Muscle of leg (tissue), 16 donors: ENCODE results near the gene TMTC2. TPM values are rescaled to one million over a fixed set of nuclear protein-coding genes. Genes with fewer than 3 reads are reported as not detected.

ENCODE experiments used
- DNase-seq: peaks from one replicate; pipeline ENCODE4 v3.0.0; 2013
- H3K27ac ChIP-seq: one replicate; pipeline ENCODE4 v1.5.1; 2013; ENCODE audit warnings: mild to moderate bottlenecking, low read length, control low read depth
- H3K27me3 ChIP-seq: one replicate; pipeline ENCODE4 v1.6.1; 2013; ENCODE audit warnings: low read length; ENCODE audit not compliant: control insufficient read depth, insufficient read depth
- H3K36me3 ChIP-seq: one replicate; pipeline ENCODE4 v1.6.1; 2013; ENCODE audit warnings: low read length; ENCODE audit not compliant: control insufficient read depth, insufficient read depth
- H3K4me1 ChIP-seq: one replicate; pipeline ENCODE4 v1.6.1; 2013; ENCODE audit warnings: low read length; ENCODE audit not compliant: control insufficient read depth, insufficient read depth
- H3K4me3 ChIP-seq: one replicate; pipeline ENCODE4 v1.5.1; 2013; ENCODE audit warnings: low read length, control low read depth
- H3K9me3 ChIP-seq: replicated peaks from 2 replicates; pipeline ENCODE4 v1.6.1; 2013; ENCODE audit warnings: low read depth, low read length; ENCODE audit not compliant: control insufficient read depth
- WGBS: methylation state at CpG from one replicate; pipeline ENCODE4 v1.1.5; 2013; ENCODE audit warnings: missing lambda C conversion rate; ENCODE audit not compliant: insufficient coverage; 5-methylcytosine and 5-hydroxymethylcytosine counted together
- long read RNA-seq, 11 donors: transcript quantifications; one replicate each; lab custom pipeline, GENCODE V29; 2026
- polyA plus RNA-seq, 8 donors: library from polyadenylated mRNA; unstranded; fragments of 120-200 nt; gene quantifications; one replicate each; pipeline versions ENCODE4 v1.2.1 to v1.2.3, GENCODE V29; 2013; ENCODE audit warnings: inconsistent platforms in 1 of 8, low replicate concordance in 1 of 8; ENCODE audit not compliant: insufficient read length in 8 of 8, insufficient read depth in 1 of 8
- total RNA-seq: library from RNA; stranded (reverse); fragments of 120-200 nt; gene quantifications from one replicate; pipeline ENCODE4 v1.2.4, GENCODE V29; 2013

TMTC2 gene
- total RNA-seq: 12.6 TPM
- 10 to 100 TPM; 10.8 to 24.8 (median 18.4) TPM for polyA plus RNA-seq
- long read RNA-seq, donor 1, partial matches to known transcripts: 0 of 1 reads
- long read RNA-seq, donor 1, other reads (novel, unspliced or antisense): 0 of 1 reads
- long read RNA-seq, donor 2, full-length matches to known transcripts: 1 of 1 reads
- long read RNA-seq, donor 2, partial matches to known transcripts: 0 of 1 reads
- long read RNA-seq, donor 2, other reads (novel, unspliced or antisense): 0 of 1 reads
- long read RNA-seq, donor 3, partial matches to known transcripts: 11 of 11 reads
- long read RNA-seq, donor 3, other reads (novel, unspliced or antisense): 0 of 11 reads
- long read RNA-seq, donor 4: 0 reads
- long read RNA-seq, donor 5, full-length matches to known transcripts: 7 of 21 reads
- long read RNA-seq, donor 5, partial matches to known transcripts: 14 of 21 reads
- long read RNA-seq, donor 5, other reads (novel, unspliced or antisense): 0 of 21 reads
- long read RNA-seq, donor 6: 0 reads
- long read RNA-seq, donor 7, partial matches to known transcripts: 22 of 23 reads
- long read RNA-seq, donor 7, other reads (novel, unspliced or antisense): 0 of 23 reads
- long read RNA-seq, donor 8, full-length matches to known transcripts: 3 of 3 reads
- long read RNA-seq, donor 8, partial matches to known transcripts: 0 of 3 reads
- long read RNA-seq, donor 8, other reads (novel, unspliced or antisense): 0 of 3 reads
- long read RNA-seq, donor 9: 0 reads
- long read RNA-seq, donor 10, full-length matches to known transcripts: 4 of 4 reads
- long read RNA-seq, donor 10, partial matches to known transcripts: 0 of 4 reads
- long read RNA-seq, donor 10, other reads (novel, unspliced or antisense): 0 of 4 reads
- long read RNA-seq, donor 11, full-length matches to known transcripts: 1 of 1 reads
- long read RNA-seq, donor 11, partial matches to known transcripts: 0 of 1 reads
- long read RNA-seq, donor 11, other reads (novel, unspliced or antisense): 0 of 1 reads

DNA sequence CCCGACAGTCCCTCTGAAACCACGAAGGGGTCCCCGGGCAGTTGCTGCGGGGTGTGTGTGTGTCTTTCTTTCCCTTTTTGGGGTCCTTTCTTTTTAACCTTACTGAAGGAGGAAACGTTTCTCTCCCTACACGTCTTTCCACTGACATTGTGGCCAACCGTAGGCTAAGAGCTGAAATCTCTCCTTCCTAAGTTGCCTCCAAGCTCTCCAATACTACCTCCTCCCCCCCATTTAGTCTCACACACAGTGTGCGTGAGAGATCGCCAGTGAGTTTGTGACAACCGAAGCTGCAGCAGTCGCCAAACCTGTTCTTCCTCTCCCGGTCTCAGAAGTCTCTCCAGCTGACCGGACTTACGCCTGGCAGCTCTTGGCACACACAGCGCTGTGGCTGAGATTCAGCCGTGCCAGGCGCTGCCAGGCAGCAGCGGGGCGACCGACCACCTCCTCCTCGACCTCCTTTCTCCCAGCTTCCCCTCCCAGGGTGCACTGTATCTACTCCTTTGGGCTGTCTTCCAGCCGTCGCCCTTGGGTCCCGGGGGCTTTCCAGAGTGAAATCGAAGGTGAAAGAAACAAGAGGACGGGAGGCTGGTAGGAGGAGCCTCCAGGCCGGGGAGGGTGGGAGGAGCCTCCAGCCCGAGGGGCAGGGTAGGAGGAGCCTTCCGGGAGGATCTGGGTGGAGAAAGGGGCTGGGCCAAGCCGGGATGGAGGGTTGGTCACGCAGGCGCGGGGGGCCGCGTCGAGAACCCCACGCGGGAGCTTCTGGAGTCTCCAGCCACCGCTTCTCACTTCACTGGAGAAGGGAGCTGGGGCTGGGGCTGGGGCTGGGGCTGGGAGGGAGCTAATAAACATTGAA is at the start of gene TMTC2:
TMTC2 (plus strand) TSS at position 739 of the 853 bp plus-strand sequence.
- 0% methylated on average over 14 of the region's 39 CpGs for WGBS
- DNase-seq: peak; percentile 98
- H3K4me1 ChIP-seq: peaks cover 10% of the 10 kb centered on the region

GRCh38 chr12:82638324-82638723 is 48.4 kb upstream of the TMTC2 start:
- H3K4me1 ChIP-seq: no peaks in the 10 kb centered on the region
- no peaks in the 10 kb centered on the region for H3K36me3 ChIP-seq
- no peak overlapping the region for H3K4me3 ChIP-seq
- no CpG with 5 or more reads among the region's 1 CpG for WGBS
- no peaks in the 10 kb centered on the region for H3K27me3 ChIP-seq
- no peak overlapping the region for H3K27ac ChIP-seq
- H3K9me3 ChIP-seq: peaks cover 5% of the 10 kb centered on the region
- no peak for DNase-seq

More for the DNA sequence above, at the start of gene TMTC2:
- Histone ChIP-seq H3K9me3 (no peaks in the 10 kb centered on the region), H3K36me3 (no peaks in the 10 kb centered on the region), H3K27ac (peak within 1 kb of the TSS; percentile 97), H3K4me3 (peak within 1 kb of the TSS; percentile 93), H3K27me3 (no peaks in the 10 kb centered on the region)

- no CpG with 5 or more reads among the region's 2 CpGs for WGBS
- H3K36me3 ChIP-seq: no peaks in the 10 kb centered on the region
- no peak overlapping the region for H3K4me3 ChIP-seq
- no peaks in the 10 kb centered on the region for H3K27me3 ChIP-seq
- H3K27ac ChIP-seq: no peak overlapping the region
- peak; percentile 73 for DNase-seq
- no peaks in the 10 kb centered on the region for H3K9me3 ChIP-seq
- H3K4me1 ChIP-seq: no peaks in the 10 kb centered on the region
Observed at GRCh38 chr12:82644896-82645295, 41.8 kb upstream of the TMTC2 start.

DNA sequence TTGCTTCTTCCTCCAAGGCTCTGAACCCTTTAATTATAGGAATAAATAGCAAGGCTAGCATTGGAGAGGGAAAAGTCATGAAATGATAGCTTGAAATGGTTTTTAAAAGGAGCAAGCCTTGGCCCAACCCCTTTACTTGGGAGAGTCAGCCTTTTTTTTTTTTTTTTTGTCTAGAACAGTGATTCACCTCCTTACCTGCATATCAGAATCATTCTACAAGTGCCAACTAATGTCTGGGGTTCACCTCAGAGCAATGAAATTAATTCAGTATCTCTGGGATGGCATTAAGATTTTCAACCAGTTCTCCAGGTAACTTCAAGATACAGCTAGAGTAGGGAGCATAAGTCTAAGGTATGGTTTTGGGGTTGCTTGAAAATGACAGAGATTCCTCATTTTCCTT is 41.3 kb upstream of the TMTC2 start:
- Histone ChIP-seq H3K27me3 (no peaks in the 10 kb centered on the region), H3K4me3 (no peak overlapping the region), H3K36me3 (no peaks in the 10 kb centered on the region)

GRCh38 chr12:82647853-82648252 is 38.9 kb upstream of the TMTC2 start:
- no peak overlapping the region for H3K4me3 ChIP-seq
- no peaks in the 10 kb centered on the region for H3K36me3 ChIP-seq
- WGBS: no CpG with 5 or more reads among the region's 4 CpGs
- H3K27me3 ChIP-seq: no peaks in the 10 kb centered on the region
- no peaks in the 10 kb centered on the region for H3K4me1 ChIP-seq
- H3K27ac ChIP-seq: no peak overlapping the region
- no peaks in the 10 kb centered on the region for H3K9me3 ChIP-seq
- no peak for DNase-seq

More for the DNA sequence above, 41.3 kb upstream of the TMTC2 start:
- Histone ChIP-seq H3K27ac (no peak overlapping the region), H3K4me1 (no peaks in the 10 kb centered on the region), H3K9me3 (no peaks in the 10 kb centered on the region)
- no peak for DNase-seq

DNA sequence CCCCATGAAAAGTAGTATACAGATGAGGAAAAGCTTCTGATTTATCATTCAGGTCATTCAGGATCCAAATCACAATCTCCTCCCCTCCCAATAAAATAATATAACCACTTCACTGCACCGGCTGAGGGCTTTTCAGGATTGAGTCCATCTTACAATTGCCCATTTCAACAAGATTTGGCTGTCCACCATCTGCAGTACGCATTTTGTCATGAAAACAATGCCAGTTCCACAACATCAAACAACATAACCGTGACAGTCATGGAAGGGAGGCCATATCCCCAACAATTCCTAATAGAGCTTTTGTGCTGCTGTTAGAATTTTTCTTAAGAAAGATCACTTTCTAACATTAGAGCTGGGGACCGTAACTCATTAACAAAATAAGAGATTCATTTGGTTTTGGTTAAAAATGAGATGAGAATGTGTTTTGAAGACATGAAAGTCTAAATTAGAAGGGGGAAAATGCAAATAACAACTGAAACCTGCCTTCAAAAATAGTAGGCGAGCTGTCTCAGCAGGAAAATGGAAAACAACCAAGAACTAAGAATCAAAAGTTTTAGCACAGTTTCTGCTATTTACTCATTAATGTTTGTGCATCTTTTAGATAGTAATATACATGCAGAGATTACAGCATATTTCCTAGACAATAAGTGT is 38.3 kb upstream of the TMTC2 start:
- no peaks in the 10 kb centered on the region for H3K27me3 ChIP-seq
- H3K9me3 ChIP-seq: no peaks in the 10 kb centered on the region
- H3K27ac ChIP-seq: no peak overlapping the region
- no peak overlapping the region for H3K4me3 ChIP-seq
- no peaks in the 10 kb centered on the region for H3K4me1 ChIP-seq
- H3K36me3 ChIP-seq: no peaks in the 10 kb centered on the region
- no peak for DNase-seq
- 88% methylated on average over 2 of the region's 5 CpGs for WGBS

DNA sequence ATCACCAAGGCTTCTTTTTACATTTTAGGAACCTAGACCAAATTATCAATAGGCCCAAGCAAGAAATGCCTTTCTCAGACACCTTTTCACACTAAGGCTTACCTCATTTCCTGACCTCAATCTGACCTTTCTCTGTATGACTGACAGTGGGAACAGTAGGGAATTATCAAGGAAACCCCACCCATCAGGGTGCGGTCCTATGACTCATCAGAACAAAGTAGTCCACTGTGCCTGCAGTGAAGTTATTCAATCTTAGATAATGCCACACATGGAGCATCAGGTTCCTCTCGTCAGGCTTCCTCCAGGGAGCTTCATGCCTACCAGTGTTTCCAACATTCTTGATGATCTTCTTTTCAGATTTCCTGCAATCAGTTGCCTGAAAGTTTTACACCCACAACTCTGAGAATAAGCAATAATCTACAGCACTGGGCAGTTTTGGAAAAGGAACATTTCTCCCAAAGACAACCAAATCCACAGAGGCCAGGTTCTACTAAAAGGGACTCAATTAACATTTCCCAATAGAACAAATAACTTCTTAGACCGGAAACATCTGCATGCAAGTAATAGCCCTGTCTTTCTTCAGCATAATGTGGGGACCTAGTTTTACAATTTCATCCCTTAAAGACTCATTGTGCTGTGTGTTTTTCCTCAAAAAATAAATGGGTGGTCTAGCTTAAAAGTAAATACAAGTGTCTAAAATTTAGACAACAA is 35.9 kb upstream of the TMTC2 start:
- H3K9me3 ChIP-seq: no peaks in the 10 kb centered on the region
- H3K27me3 ChIP-seq: no peaks in the 10 kb centered on the region
- no peaks in the 10 kb centered on the region for H3K36me3 ChIP-seq
- no peaks in the 10 kb centered on the region for H3K4me1 ChIP-seq
- H3K4me3 ChIP-seq: no peak overlapping the region
- WGBS: 18% methylated on average over 1 of the region's 3 CpGs
- H3K27ac ChIP-seq: peak overlapping the region; percentile 60
- DNase-seq: peak; percentile 25

DNA sequence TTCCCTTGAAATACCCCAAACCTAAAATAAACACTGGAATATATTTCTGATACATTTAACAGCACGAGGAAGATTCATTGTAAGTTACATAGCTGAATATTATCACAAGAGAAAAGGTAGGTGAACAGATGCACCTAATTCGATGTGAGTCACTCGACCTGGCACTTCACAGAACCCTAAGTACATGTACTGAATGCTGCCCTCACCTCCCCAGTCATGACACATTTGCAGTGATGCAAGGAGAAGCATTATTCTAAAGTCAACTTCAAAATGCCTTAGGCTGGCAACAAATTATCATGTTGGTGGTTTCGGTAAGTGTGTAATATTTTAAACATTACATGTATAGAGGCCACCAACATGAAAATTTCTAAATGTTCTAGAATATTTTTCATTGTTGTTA is 35.2 kb upstream of the TMTC2 start:
- no peaks in the 10 kb centered on the region for H3K27me3 ChIP-seq
- no peaks in the 10 kb centered on the region for H3K4me1 ChIP-seq
- no peaks in the 10 kb centered on the region for H3K36me3 ChIP-seq
- no peak overlapping the region for H3K27ac ChIP-seq
- H3K4me3 ChIP-seq: no peak overlapping the region
- WGBS: no CpG with 5 or more reads among the region's 4 CpGs
- DNase-seq: no peak
- H3K9me3 ChIP-seq: no peaks in the 10 kb centered on the region

DNA sequence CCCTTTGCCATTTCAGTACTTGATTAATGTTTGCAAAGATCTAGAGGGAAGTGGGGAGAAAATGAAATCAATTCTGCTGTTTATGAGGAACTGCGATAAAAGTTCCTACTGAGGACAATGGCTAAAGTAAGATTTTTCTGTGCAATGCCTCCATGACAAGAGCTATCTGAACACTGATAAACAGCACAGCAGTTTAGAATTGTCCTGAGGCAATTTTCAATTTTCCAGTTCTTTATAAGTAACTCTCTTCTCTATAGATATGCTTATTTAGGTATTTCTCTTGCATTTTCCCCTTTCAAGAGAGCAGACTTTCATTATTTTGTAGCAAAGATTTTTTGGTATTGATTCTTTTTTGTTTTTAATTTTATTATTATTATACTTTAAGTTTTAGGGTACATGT is 34.6 kb upstream of the TMTC2 start:
- Histone ChIP-seq H3K27me3 (no peaks in the 10 kb centered on the region), H3K27ac (no peak overlapping the region), H3K9me3 (no peaks in the 10 kb centered on the region), H3K36me3 (no peaks in the 10 kb centered on the region), H3K4me3 (no peak overlapping the region), H3K4me1 (no peaks in the 10 kb centered on the region)
- DNase-seq: no peak
- no CpG with 5 or more reads among the region's 1 CpG for WGBS
